GM23248 (cell line): Measurements from ENCODE around the gene MRGPRG. TPM values are rescaled to one million over a fixed set of nuclear protein-coding genes. Genes with fewer than 3 reads are reported as not detected.
"Not testable (repeated sequence)": the region's sequence is repeated elsewhere in the genome, so short reads cannot be mapped to it uniquely, and the experiment has no call there.

Experiments
- DNase-seq: peaks from one replicate; pipeline ENCODE4 v3.0.0-alpha.2; 2015
- H2AFZ ChIP-seq: fragments of 200-600 bp; sonication (generic); 2 replicates; pipeline ENCODE4 v1.6.1; 2016; ENCODE audit warnings: antibody characterized with exemption
- H3F3A ChIP-seq: fragments of 200-600 bp; sonication (generic); 2 replicates; pipeline ENCODE4 v1.6.1; 2016; ENCODE audit warnings: mild to moderate bottlenecking, antibody characterized with exemption, mixed run types; ENCODE audit not compliant: insufficient read depth
- H3K27ac ChIP-seq: fragments of 200-600 bp; sonication (generic); 2 replicates; pipeline ENCODE4 v1.5.1; 2016; ENCODE audit warnings: mild to moderate bottlenecking
- H3K27me3 ChIP-seq: fragments of 200-600 bp; sonication (generic); replicated peaks from 2 replicates; pipeline ENCODE4 v1.6.1; 2016; ENCODE audit warnings: mild to moderate bottlenecking; ENCODE audit not compliant: insufficient read depth
- H3K36me3 ChIP-seq: fragments of 200-600 bp; sonication (generic); 2 replicates; pipeline ENCODE4 v1.6.1; 2016; ENCODE audit warnings: low read depth, mild to moderate bottlenecking
- H3K4me1 ChIP-seq: fragments of 200-600 bp; sonication (generic); 2 replicates; pipeline ENCODE4 v1.6.1; 2016; ENCODE audit warnings: mild to moderate bottlenecking; ENCODE audit not compliant: insufficient read depth
- H3K4me2 ChIP-seq: fragments of 200-600 bp; sonication (generic); one replicate; pipeline ENCODE4 v1.6.1; 2016; ENCODE audit warnings: mild to moderate bottlenecking; ENCODE audit not compliant: unreplicated experiment
- H3K4me3 ChIP-seq: fragments of 200-600 bp; sonication (generic); 2 replicates; pipeline ENCODE4 v1.5.1; 2016; ENCODE audit warnings: mild to moderate bottlenecking
- H3K79me2 ChIP-seq: fragments of 200-600 bp; sonication (generic); 2 replicates; pipeline ENCODE4 v1.6.1; 2016; ENCODE audit warnings: mild to moderate bottlenecking; ENCODE audit not compliant: insufficient read depth
- H3K9ac ChIP-seq: fragments of 200-600 bp; sonication (generic); 2 replicates; pipeline ENCODE4 v1.6.1; 2016; ENCODE audit warnings: mild to moderate bottlenecking
- H3K9me2 ChIP-seq: fragments of 200-600 bp; sonication (generic); 2 replicates; pipeline ENCODE4 v1.6.1; 2016; ENCODE audit warnings: mixed run types, mild to moderate bottlenecking, moderate library complexity; ENCODE audit not compliant: insufficient read depth
- H3K9me3 ChIP-seq: fragments of 200-600 bp; sonication (generic); one replicate; pipeline ENCODE4 v1.6.1; 2017; ENCODE audit warnings: low read depth
- H4K20me1 ChIP-seq: fragments of 200-600 bp; sonication (generic); 2 replicates; pipeline ENCODE4 v1.6.0; 2016; ENCODE audit not compliant: insufficient read depth
- EZH2 ChIP-seq: fragments of 200-600 bp; sonication (generic); IDR thresholded peaks from 2 replicates; pipeline ENCODE4 v1.6.1; 2018; ENCODE audit warnings: antibody characterized with exemption, mild to moderate bottlenecking; ENCODE audit not compliant: insufficient read depth, poor library complexity, severe bottlenecking
- EZH2phosphoT487 ChIP-seq: fragments of 200-600 bp; sonication (generic); IDR thresholded peaks from 2 replicates; pipeline ENCODE4 v1.6.1; 2018; ENCODE audit warnings: antibody characterized with exemption, moderate library complexity, mild to moderate bottlenecking, low read depth; ENCODE audit not compliant: insufficient read depth
- WGBS, 2 experiments: methylation state at CpG; one replicate each; pipeline ENCODE4 v1.1.6; 2015 to 2017; ENCODE audit warnings: low lambda C conversion rate in 2 of 2, low coverage in 1 of 2; ENCODE audit errors: missing lambda C conversion rate in 2 of 2; 5-methylcytosine and 5-hydroxymethylcytosine counted together
- in situ Hi-C: fragments of 300-500 bp; cut with MboI; formaldehyde crosslinking; loops from 2 replicates; pipeline ENCODE4 v1.15.0; 2020
- polyA plus RNA-seq: library from polyadenylated mRNA; unstranded; fragments of >200 nt; fragmentation: Nextera tagmentation; extraction: Ambion mirVana; gene quantifications from 2 replicates; pipeline ENCODE4 v1.2.1, GENCODE V29; 2016
- total RNA-seq: library from RNA; depleted of rRNA; stranded (reverse); fragments of >200 nt; shearing (Covaris generic); gene quantifications from 2 replicates; pipeline ENCODE4 v1.2.3, GENCODE V29; 2014; rRNA removed

MRGPRG gene
- total and polyA plus RNA-seq, 2 experiments from 2014 or later: not detected

DNA sequence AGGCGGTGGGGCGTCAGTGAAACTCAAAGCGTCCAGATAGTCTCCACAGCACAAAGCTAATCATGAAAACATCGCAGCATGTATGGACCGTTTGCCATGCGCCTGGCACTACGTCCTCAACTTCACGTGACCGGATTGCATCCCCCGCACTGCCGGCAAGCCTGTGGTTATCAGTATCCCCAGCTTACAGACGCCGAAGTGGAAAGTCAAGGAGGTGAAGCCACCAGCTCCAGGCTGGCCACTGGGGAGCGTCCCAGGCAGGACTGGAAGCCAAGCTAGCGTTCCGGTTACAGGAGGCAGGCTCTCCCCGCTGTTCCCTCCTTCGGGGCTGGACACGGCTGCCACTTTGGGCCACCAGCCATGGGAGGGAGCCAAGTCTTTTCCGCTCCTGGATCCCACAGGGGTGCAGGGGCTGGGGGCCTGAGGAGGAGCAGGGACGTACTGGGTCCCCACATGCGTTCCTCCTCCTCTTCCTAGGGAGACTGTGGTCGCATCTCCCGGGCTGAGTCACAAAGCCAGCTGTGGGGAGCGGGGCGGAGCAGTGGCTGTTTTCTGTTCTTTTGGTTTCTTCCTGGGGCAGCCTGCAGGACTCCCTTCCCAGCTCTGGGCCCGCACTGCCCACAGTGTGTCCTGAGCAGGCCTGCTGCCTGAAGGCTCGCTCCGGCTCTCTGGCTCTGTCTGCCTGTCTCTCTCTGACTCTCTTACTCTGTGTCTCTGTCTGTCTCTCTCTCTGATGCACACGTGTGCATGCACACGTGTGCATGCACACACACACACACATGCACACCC lies 49.2 kb downstream of the MRGPRG start:
- DNase-seq: peak; percentile 91
- H3K9me3 ChIP-seq: no peaks in the 10 kb centered on the region
- in situ Hi-C loops: no loop called here
- no peaks in the 10 kb centered on the region for H4K20me1 ChIP-seq
- peaks cover 2% of the 10 kb centered on the region for H3K79me2 ChIP-seq
- peak overlapping the region; percentile 88 for H3K4me2 ChIP-seq
- H3K4me3 ChIP-seq: peak overlapping the region; percentile 68
- H3K9me2 ChIP-seq: no peaks in the 10 kb centered on the region
- peak overlapping the region; percentile 74 for H3K9ac ChIP-seq
- WGBS, 2 experiments: 1 to 3% methylated on average over 31 of the region's 31 CpGs
- H3K4me1 ChIP-seq: peaks cover 8% of the 10 kb centered on the region; the same call in 1 of the 2 replicates
- peak overlapping the region; percentile 70 for H3K27ac ChIP-seq
- no peaks in the 10 kb centered on the region for H3K36me3 ChIP-seq
- TF ChIP-seq EZH2 (no peak), EZH2phosphoT487 (no peak)
- H3F3A ChIP-seq: 0 out of 2 replicates have a peak, but pooled peaks cover 4% of the 10 kb centered on the region
- no peaks in the 10 kb centered on the region for H3K27me3 ChIP-seq
- H2AFZ ChIP-seq: peak overlapping the region; percentile 82

DNA sequence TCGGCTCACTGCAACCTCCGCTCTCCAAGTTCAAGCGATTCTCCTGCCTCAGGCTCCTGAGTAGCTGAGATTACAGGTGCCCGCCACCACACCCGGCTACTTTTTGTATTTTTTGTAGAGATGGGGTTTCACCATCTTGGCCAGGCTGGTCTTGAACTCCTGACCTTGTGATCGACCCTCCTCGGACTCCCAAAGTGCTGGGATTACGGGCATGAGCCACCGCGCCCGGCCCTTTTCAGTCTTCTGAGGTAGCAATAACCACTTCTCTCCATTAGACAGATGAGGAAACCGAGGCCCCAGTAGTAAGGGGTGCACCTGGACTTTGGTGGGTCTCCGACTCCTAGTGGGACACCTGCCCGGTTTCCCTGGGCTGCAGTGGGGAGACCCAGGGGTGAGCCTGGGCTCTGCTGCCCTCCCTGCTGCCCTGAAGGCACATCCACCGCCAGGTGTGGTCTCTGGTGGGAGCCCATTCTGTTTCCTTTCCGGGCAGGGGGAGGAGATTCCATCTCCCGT lies 49.8 kb downstream of the MRGPRG start:
- DNase-seq, H3K27me3 ChIP-seq, H3K4me1 ChIP-seq, H3K79me2 ChIP-seq, H4K20me1 ChIP-seq, in situ Hi-C loops, H3K9me2 ChIP-seq, H3K9me3 ChIP-seq, H3K36me3 ChIP-seq, H3F3A ChIP-seq: not testable (repeated sequence)
- H3K4me2 ChIP-seq: peak overlapping the region; percentile 88
- H3K9ac ChIP-seq: peak overlapping the region; percentile 74
- H2AFZ ChIP-seq: peak overlapping the region; percentile 82
- WGBS, 2 experiments: 74 to 76% methylated on average over 16 to 17 of the region's 17 CpGs
- peak overlapping the region; percentile 70 for H3K27ac ChIP-seq
- H3K4me3 ChIP-seq: peak overlapping the region; percentile 68

Other genes starting within 250 kb of the MRGPRG start
- 57.4 and 68.8 TPM in 2 replicates for gene NAP1L4, start 226.5 kb downstream of the MRGPRG start, total RNA-seq
- 121 and 122 TPM in 2 replicates for gene NAP1L4, start 226.5 kb downstream of the MRGPRG start, polyA plus RNA-seq
- gene CARS1, start 161.4 kb downstream of the MRGPRG start, total RNA-seq: 111 and 125 TPM in 2 replicates
- gene CARS1, start 161.4 kb downstream of the MRGPRG start, polyA plus RNA-seq: 115 and 120 TPM in 2 replicates
- 47.6 and 57.6 TPM in 2 replicates for gene OSBPL5, start 53.5 kb downstream of the MRGPRG start, total RNA-seq
- gene OSBPL5, start 53.5 kb downstream of the MRGPRG start, polyA plus RNA-seq: 25.3 and 27.9 TPM in 2 replicates
- not detected in 2 replicates for gene MRGPRE, start 13.6 kb upstream of the MRGPRG start, total RNA-seq
- not detected in 2 replicates for gene MRGPRE, start 13.6 kb upstream of the MRGPRG start, polyA plus RNA-seq
- 20.4 and 24.2 TPM in 2 replicates for gene ZNF195, start 160.3 kb upstream of the MRGPRG start, total RNA-seq
- gene ZNF195, start 160.3 kb upstream of the MRGPRG start, polyA plus RNA-seq: 11.2 and 11.6 TPM in 2 replicates